Measurements from ENCODE around the gene ACOX3.
"Not testable (repeated sequence)": the region's sequence is repeated elsewhere in the genome, so short reads cannot be mapped to it uniquely, and the experiment has no call there.

The ACOX3 gene

GRCh38 chr4:8387615-8388527 lies 52.7 kb downstream of the ACOX3 start:
- no peak overlapping the region for H3K9ac ChIP-seq (ENCODE audit: low read depth, low read length)

GRCh38 chr4:8387194-8387593 lies 53.3 kb downstream of the ACOX3 start:
- H3K4me1 ChIP-seq (ENCODE audit: insufficient read depth, low read length): no peaks in the 10 kb centered on the region
- no peaks in the 10 kb centered on the region for H3K9me3 ChIP-seq (ENCODE audit: control insufficient read depth, insufficient read depth, low read length)
- peaks cover 3% of the 10 kb centered on the region; the same call in 1 of the 2 replicates for H3K36me3 ChIP-seq (ENCODE audit: insufficient read depth, low read length)
- H3K9ac ChIP-seq (ENCODE audit: low read depth, low read length): no peak overlapping the region

More at GRCh38 chr4:8387615-8388527, 52.7 kb downstream of the ACOX3 start:
- Histone ChIP-seq H3K36me3 (ENCODE audit: insufficient read depth, low read length) (peaks cover 3% of the 10 kb centered on the region; the same call in 1 of the 2 replicates), H3K9me3 (ENCODE audit: control insufficient read depth, insufficient read depth, low read length) (no peaks in the 10 kb centered on the region), H3K4me1 (ENCODE audit: insufficient read depth, low read length) (no peaks in the 10 kb centered on the region; the same call in 1 of the 2 replicates)

- Histone ChIP-seq H3K4me1 (ENCODE audit: insufficient read depth, low read length) (no peaks in the 10 kb centered on the region), H3K9me3 (ENCODE audit: control insufficient read depth, insufficient read depth, low read length) (no peaks in the 10 kb centered on the region), H3K9ac (ENCODE audit: low read depth, low read length) (no peak overlapping the region), H3K36me3 (ENCODE audit: insufficient read depth, low read length) (peaks cover 3% of the 10 kb centered on the region; the same call in 1 of the 2 replicates)
Measured at GRCh38 chr4:8386731-8387130, 53.8 kb downstream of the ACOX3 start.

- not testable (repeated sequence) for H3K36me3 ChIP-seq (ENCODE audit: insufficient read depth, low read length); H3K9me3 ChIP-seq (ENCODE audit: control insufficient read depth, insufficient read depth, low read length); H3K4me1 ChIP-seq (ENCODE audit: insufficient read depth, low read length); H3K9ac ChIP-seq (ENCODE audit: low read depth, low read length)
Measured at GRCh38 chr4:8386131-8386530, 54.4 kb downstream of the ACOX3 start.

GRCh38 chr4:8385611-8386010 lies 54.9 kb downstream of the ACOX3 start:
- Histone ChIP-seq H3K4me1 (ENCODE audit: insufficient read depth, low read length) (no peaks in the 10 kb centered on the region), H3K9ac (ENCODE audit: low read depth, low read length) (no peak overlapping the region), H3K9me3 (ENCODE audit: control insufficient read depth, insufficient read depth, low read length) (no peaks in the 10 kb centered on the region), H3K36me3 (ENCODE audit: insufficient read depth, low read length) (peaks cover 3% of the 10 kb centered on the region; the same call in 1 of the 2 replicates)

- Histone ChIP-seq H3K4me1 (ENCODE audit: insufficient read depth, low read length) (no peaks in the 10 kb centered on the region), H3K9me3 (ENCODE audit: control insufficient read depth, insufficient read depth, low read length) (no peaks in the 10 kb centered on the region), H3K36me3 (ENCODE audit: insufficient read depth, low read length) (peaks cover 3% of the 10 kb centered on the region; the same call in 1 of the 2 replicates), H3K9ac (ENCODE audit: low read depth, low read length) (no peak overlapping the region)
Measured at GRCh38 chr4:8385106-8385505, 55.4 kb downstream of the ACOX3 start.

- Histone ChIP-seq H3K9ac (ENCODE audit: low read depth, low read length) (no peak overlapping the region), H3K4me1 (ENCODE audit: insufficient read depth, low read length) (no peaks in the 10 kb centered on the region), H3K9me3 (ENCODE audit: control insufficient read depth, insufficient read depth, low read length) (no peaks in the 10 kb centered on the region), H3K36me3 (ENCODE audit: insufficient read depth, low read length) (peaks cover 3% of the 10 kb centered on the region; the same call in 1 of the 2 replicates)
Measured at GRCh38 chr4:8384397-8385060, 56.0 kb downstream of the ACOX3 start.

- no peaks in the 10 kb centered on the region for H3K9me3 ChIP-seq (ENCODE audit: control insufficient read depth, insufficient read depth, low read length)
- no peak overlapping the region for H3K9ac ChIP-seq (ENCODE audit: low read depth, low read length)
- H3K4me1 ChIP-seq (ENCODE audit: insufficient read depth, low read length): no peaks in the 10 kb centered on the region
- H3K36me3 ChIP-seq (ENCODE audit: insufficient read depth, low read length): no peaks in the 10 kb centered on the region
Measured at GRCh38 chr4:8383451-8384160, 56.9 kb downstream of the ACOX3 start.

GRCh38 chr4:8383016-8383415 lies 57.5 kb downstream of the ACOX3 start:
- no peak overlapping the region for H3K9ac ChIP-seq (ENCODE audit: low read depth, low read length)
- H3K36me3 ChIP-seq (ENCODE audit: insufficient read depth, low read length): no peaks in the 10 kb centered on the region
- no peaks in the 10 kb centered on the region for H3K9me3 ChIP-seq (ENCODE audit: control insufficient read depth, insufficient read depth, low read length)
- no peaks in the 10 kb centered on the region for H3K4me1 ChIP-seq (ENCODE audit: insufficient read depth, low read length)

- Histone ChIP-seq H3K9ac (ENCODE audit: low read depth, low read length) (no peak overlapping the region), H3K36me3 (ENCODE audit: insufficient read depth, low read length) (no peaks in the 10 kb centered on the region), H3K4me1 (ENCODE audit: insufficient read depth, low read length) (no peaks in the 10 kb centered on the region), H3K9me3 (ENCODE audit: control insufficient read depth, insufficient read depth, low read length) (no peaks in the 10 kb centered on the region)
Measured at GRCh38 chr4:8381814-8382581, 58.5 kb downstream of the ACOX3 start.

GRCh38 chr4:8380511-8381415 lies 59.8 kb downstream of the ACOX3 start:
- H3K9me3 ChIP-seq (ENCODE audit: control insufficient read depth, insufficient read depth, low read length): no peaks in the 10 kb centered on the region
- no peak overlapping the region for H3K9ac ChIP-seq (ENCODE audit: low read depth, low read length)
- no peaks in the 10 kb centered on the region for H3K4me1 ChIP-seq (ENCODE audit: insufficient read depth, low read length)
- H3K36me3 ChIP-seq (ENCODE audit: insufficient read depth, low read length): no peaks in the 10 kb centered on the region

- no peaks in the 10 kb centered on the region for H3K36me3 ChIP-seq (ENCODE audit: insufficient read depth, low read length)
- no peaks in the 10 kb centered on the region for H3K4me1 ChIP-seq (ENCODE audit: insufficient read depth, low read length)
- no peak overlapping the region for H3K9ac ChIP-seq (ENCODE audit: low read depth, low read length)
- H3K9me3 ChIP-seq (ENCODE audit: control insufficient read depth, insufficient read depth, low read length): no peaks in the 10 kb centered on the region
Measured at GRCh38 chr4:8379771-8380170, 60.8 kb downstream of the ACOX3 start.

- no peak overlapping the region for H3K9ac ChIP-seq (ENCODE audit: low read depth, low read length)
- H3K4me1 ChIP-seq (ENCODE audit: insufficient read depth, low read length): no peaks in the 10 kb centered on the region
- no peaks in the 10 kb centered on the region for H3K36me3 ChIP-seq (ENCODE audit: insufficient read depth, low read length)
- no peaks in the 10 kb centered on the region for H3K9me3 ChIP-seq (ENCODE audit: control insufficient read depth, insufficient read depth, low read length)
Measured at GRCh38 chr4:8379281-8379680, 61.2 kb downstream of the ACOX3 start.

Data from ES-I3 (cell line).